Gastroesophageal sphincter (tissue), 3 donors: ENCODE results near the gene STT3A.

ENCODE experiments used
- CTCF ChIP-seq, 4 experiments: fragments of 200-600 bp in 2 of 4; fragments of 450-650 bp in 2 of 4; sonication (generic) in 1 of 4; IDR thresholded peaks; one replicate each; pipeline ENCODE4 v1.5.1; 2017 to 2019; ENCODE audit warnings: antibody characterized with exemption in 4 of 4, mild to moderate bottlenecking in 2 of 4, moderate library complexity in 2 of 4
- EP300 ChIP-seq: sonication (generic); formaldehyde crosslinking; IDR thresholded peaks from one replicate; pipeline ENCODE4 v1.6.1; 2017; ENCODE audit warnings: antibody characterized with exemption, mild to moderate bottlenecking

- TF ChIP-seq CTCF (IDR thresholded peaks at IDR 0.05): no peak
- no peak for TF ChIP-seq EP300
Observed at GRCh38 chr11:125621995-125622394, 29.3 kb downstream of the STT3A start.
